ENCODE data around the gene FAP. TPM values are rescaled to one million over a fixed set of nuclear protein-coding genes. Genes with fewer than 3 reads are reported as not detected.

The FAP gene
- total and polyA plus RNA-seq, 2 of the 8 experiments (the other 6 are each of a cell fraction or from before 2014, with no cell fraction given) = not detected

DNA sequence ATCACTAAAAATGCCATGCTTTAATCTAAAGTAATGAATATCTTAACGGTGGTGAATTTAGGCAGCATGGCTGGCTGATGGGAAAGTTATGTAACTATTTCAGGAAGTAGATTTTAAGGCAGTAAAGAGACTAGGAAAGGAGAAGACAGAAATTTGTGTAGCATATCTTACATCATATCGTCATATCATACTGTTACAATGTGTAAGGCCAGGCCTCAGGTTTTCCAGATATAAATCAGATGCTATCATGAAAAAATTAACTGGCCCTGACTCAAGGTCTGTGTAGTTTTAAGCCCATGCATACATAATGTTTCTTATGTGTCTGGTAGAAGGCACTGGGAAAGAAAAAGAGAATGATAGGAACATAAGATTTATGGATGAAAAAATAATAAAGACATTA lies 8.9 kb upstream of the FAP start:
- Histone ChIP-seq H3K27ac (ENCODE audit: low read depth, low read length) (no peak overlapping the region), H3K18ac (ENCODE audit: extremely low read depth, low read length) (no peak overlapping the region), H4K8ac (ENCODE audit: extremely low read depth, insufficient read depth, low read length) (no peak overlapping the region), H3K79me1 (ENCODE audit: low read depth, low read length) (no peaks in the 10 kb centered on the region), H2BK5ac (ENCODE audit: low read depth, low read length) (no peak overlapping the region), H2AFZ (ENCODE audit: low read length) (no peak overlapping the region), H3K4me3 (ENCODE audit: extremely low read depth in 1 of 4, insufficient read depth in 2 of 4, low read depth in 3 of 4, low read length in 4 of 4) (no peak overlapping the region), H3K4me2 (ENCODE audit: insufficient read depth in 1 of 2, low read depth in 2 of 2, low read length in 2 of 2) (no peak overlapping the region), H3K14ac (ENCODE audit: insufficient read length) (no peak overlapping the region), H4K91ac (replicated peaks; ENCODE audit: insufficient read length, low read length) (no peak overlapping the region), H3K36me3 (ENCODE audit: control insufficient read depth in 2 of 4, insufficient read depth in 4 of 4, low read length in 3 of 4) (no peaks in the 10 kb centered on the region), H3K56ac (replicated peaks; ENCODE audit: insufficient read length, low read depth, low read length) (no peak overlapping the region), H2BK15ac (ENCODE audit: low read length) (no peak overlapping the region), H3K9ac (replicated peaks in 1 of 4; ENCODE audit: extremely low read depth in 1 of 4, low read depth in 3 of 4, low read length in 3 of 4) (no peak overlapping the region), H4K5ac (ENCODE audit: insufficient read length, low read depth, low read length) (no peak overlapping the region), H3K9me3 (ENCODE audit: insufficient read depth in 2 of 2, low read depth in 1 of 2, low read length in 1 of 2) (no peaks in the 10 kb centered on the region), H2AK5ac (ENCODE audit: low read depth, low read length) (no peak overlapping the region), H2BK120ac (replicated peaks; ENCODE audit: low read depth, low read length) (no peak overlapping the region), H3K79me2 (ENCODE audit: control insufficient read depth in 1 of 2, insufficient read depth in 2 of 2, low read length in 2 of 2) (no peaks in the 10 kb centered on the region), H4K20me1 (replicated peaks in 1 of 2; ENCODE audit: control insufficient read depth in 1 of 2, insufficient read depth in 2 of 2, low read length in 2 of 2) (no peaks in the 10 kb centered on the region), H3K4me1 (replicated peaks in 1 of 4; ENCODE audit: control insufficient read depth in 3 of 4, insufficient read depth in 4 of 4, low read length in 3 of 4) (no peaks in the 10 kb centered on the region), H3K27me3 (replicated peaks in 1 of 4; ENCODE audit: control insufficient read depth in 3 of 4, extremely low read depth in 1 of 4, insufficient read depth in 3 of 4, low read length in 3 of 4) (peaks cover 0 to 1% (median 0%) of the 10 kb centered on the region in 4 experiments; a peak in 2 of 7 replicates), H2BK20ac (ENCODE audit: low read length) (no peak overlapping the region), H3K4ac (replicated peaks; ENCODE audit: insufficient read length, low read depth, low read length) (no peak overlapping the region), H3K23ac (ENCODE audit: insufficient read length) (no peak overlapping the region), H3K23me2 (ENCODE audit: low read depth, low read length) (no peaks in the 10 kb centered on the region), H2BK12ac (ENCODE audit: low read depth, low read length) (no peak overlapping the region)
- CTCF ChIA-PET (ENCODE audit: partially characterized antibody) = interaction anchor here (1.1 to 1.8 kb wide), 2 partner anchors 12 to 47 kb away, joined by 3 to 7 read pairs; no protein-coding TSS in a partner anchor
- DNase-seq (ENCODE audit: low read depth in 1 of 2, low spot score in 2 of 2) (no peak), FAIRE-seq (no peak)
- TF ChIP-seq EP300 (IDR thresholded peaks at IDR 0.05; ENCODE audit: borderline replicate concordance in 1 of 2, low read depth in 2 of 2, low read length in 2 of 2) (no peak), MAX (IDR thresholded peaks at IDR 0.05) (no peak), HDAC6 (IDR thresholded peaks at IDR 0.05; ENCODE audit: low read depth, low read length) (no peak), MAFK (IDR thresholded peaks at IDR 0.05; ENCODE audit: low read depth, low read length) (no peak), BCL11A (IDR thresholded peaks at IDR 0.05; ENCODE audit: low read depth in 2 of 2, low read length in 2 of 2) (no peak), NRF1 (IDR thresholded peaks at IDR 0.05; ENCODE audit: low read depth, low read length) (no peak), TCF12 (IDR thresholded peaks at IDR 0.05; ENCODE audit: low read depth, low read length) (no peak), SP1 (IDR thresholded peaks at IDR 0.05; ENCODE audit: low read depth, low read length) (no peak), BACH1 (IDR thresholded peaks at IDR 0.05; ENCODE audit: low read length) (no peak)
- POLR2A ChIA-PET (ENCODE audit: partially characterized antibody) = no interaction called here
- WGBS, 2 experiments (ENCODE audit: extremely low coverage in 1 of 2, insufficient coverage in 1 of 2, insufficient read length in 1 of 2, insufficient replicate concordance in 2 of 2, low coverage in 1 of 2, low lambda C conversion rate in 2 of 2, missing lambda C conversion rate in 1 of 2) = 86% methylated on average over 2 of the region's 2 CpGs; no CpG with 5 or more reads in 1 of the 2 experiments

Data from H1 (cell line).